PC-3 (cell line): ENCODE results near the gene STK33.

ENCODE experiments used
- CTCF ChIP-seq: fragments of 300-600 bp; sonication (generic); conservative IDR thresholded peaks from 2 replicates; pipeline ENCODE4 v1.5.1; 2017; ENCODE audit warnings: antibody characterized with exemption, low read depth, mild to moderate bottlenecking, low read length
- EZH2phosphoT487 ChIP-seq: fragments of 300-600 bp; sonication (generic); IDR thresholded peaks from 2 replicates; pipeline ENCODE4 v1.6.1; 2018; ENCODE audit warnings: mild to moderate bottlenecking, antibody characterized with exemption, low read length, borderline replicate concordance

GRCh38 chr11:8488395-8488794, 105.6 kb downstream of the STK33 start:
- no peak for TF ChIP-seq CTCF
- TF ChIP-seq EZH2phosphoT487: no peak
